ENCODE measurements around the gene URM1.

Gene URM1

GRCh38 chr9:128388150-128388549, 17.0 kb downstream of the URM1 start:
- no peaks in the 10 kb centered on the region for H3K27me3 Mint-ChIP-seq (ENCODE audit: low read depth)
- no peak overlapping the region for H3K4me3 Mint-ChIP-seq
- H3K36me3 Mint-ChIP-seq (ENCODE audit: low read depth), result peaks cover 2% of the 10 kb centered on the region
- H3K27ac Mint-ChIP-seq, result no peak overlapping the region
- no peaks in the 10 kb centered on the region for H3K9me3 Mint-ChIP-seq
- no peaks in the 10 kb centered on the region for H3K4me1 Mint-ChIP-seq (ENCODE audit: low read depth)

- Mint-ChIP-seq H3K9me3 (no peaks in the 10 kb centered on the region), H3K4me1 (ENCODE audit: low read depth) (no peaks in the 10 kb centered on the region), H3K27me3 (ENCODE audit: low read depth) (no peaks in the 10 kb centered on the region), H3K4me3 (no peak overlapping the region), H3K27ac (no peak overlapping the region), H3K36me3 (ENCODE audit: low read depth) (peaks cover 5% of the 10 kb centered on the region)
These were observed 18.4 kb downstream of the URM1 start for GRCh38 chr9:128389395-128390149.

GRCh38 chr9:128390150-128390812, 19.1 kb downstream of the URM1 start:
- Mint-ChIP-seq H3K4me1 (ENCODE audit: low read depth) (no peaks in the 10 kb centered on the region), H3K36me3 (ENCODE audit: low read depth) (peaks cover 5% of the 10 kb centered on the region), H3K4me3 (no peak overlapping the region), H3K27me3 (ENCODE audit: low read depth) (no peaks in the 10 kb centered on the region), H3K27ac (no peak overlapping the region), H3K9me3 (no peaks in the 10 kb centered on the region)

- Mint-ChIP-seq H3K27me3 (ENCODE audit: low read depth) (no peaks in the 10 kb centered on the region), H3K36me3 (ENCODE audit: low read depth) (peaks cover 5% of the 10 kb centered on the region), H3K4me1 (ENCODE audit: low read depth) (no peaks in the 10 kb centered on the region), H3K27ac (no peak overlapping the region), H3K9me3 (no peaks in the 10 kb centered on the region), H3K4me3 (no peak overlapping the region)
These were observed 19.9 kb downstream of the URM1 start for GRCh38 chr9:128390813-128391711.

- Mint-ChIP-seq H3K4me3 (no peak overlapping the region), H3K36me3 (ENCODE audit: low read depth) (peaks cover 5% of the 10 kb centered on the region), H3K9me3 (no peaks in the 10 kb centered on the region), H3K27me3 (ENCODE audit: low read depth) (peaks cover 5% of the 10 kb centered on the region), H3K4me1 (ENCODE audit: low read depth) (peaks cover under 1% of the 10 kb centered on the region), H3K27ac (no peak overlapping the region)
These were observed 20.8 kb downstream of the URM1 start for GRCh38 chr9:128391956-128392301.

GRCh38 chr9:128392302-128393144, 21.3 kb downstream of the URM1 start:
- peaks cover 2% of the 10 kb centered on the region for H3K4me1 Mint-ChIP-seq (ENCODE audit: low read depth)
- H3K27me3 Mint-ChIP-seq (ENCODE audit: low read depth), result peaks cover 11% of the 10 kb centered on the region
- H3K36me3 Mint-ChIP-seq (ENCODE audit: low read depth), result peaks cover 5% of the 10 kb centered on the region
- no peak overlapping the region for H3K27ac Mint-ChIP-seq
- H3K4me3 Mint-ChIP-seq, result no peak overlapping the region
- no peaks in the 10 kb centered on the region for H3K9me3 Mint-ChIP-seq

- Mint-ChIP-seq H3K27ac (no peak overlapping the region), H3K9me3 (no peaks in the 10 kb centered on the region), H3K27me3 (ENCODE audit: low read depth) (peaks cover 16% of the 10 kb centered on the region), H3K36me3 (ENCODE audit: low read depth) (peaks cover 5% of the 10 kb centered on the region), H3K4me1 (ENCODE audit: low read depth) (peaks cover 2% of the 10 kb centered on the region), H3K4me3 (no peak overlapping the region)
These were observed 22.1 kb downstream of the URM1 start for GRCh38 chr9:128393145-128393775.

- H3K4me3 Mint-ChIP-seq, result no peak overlapping the region
- H3K36me3 Mint-ChIP-seq (ENCODE audit: low read depth), result peaks cover 5% of the 10 kb centered on the region
- H3K9me3 Mint-ChIP-seq, result no peaks in the 10 kb centered on the region
- H3K27me3 Mint-ChIP-seq (ENCODE audit: low read depth), result peaks cover 16% of the 10 kb centered on the region
- peaks cover 2% of the 10 kb centered on the region for H3K4me1 Mint-ChIP-seq (ENCODE audit: low read depth)
- H3K27ac Mint-ChIP-seq, result no peak overlapping the region
These were observed 22.8 kb downstream of the URM1 start for GRCh38 chr9:128393970-128394369.

GRCh38 chr9:128394379-128395168, 23.4 kb downstream of the URM1 start:
- Mint-ChIP-seq H3K4me1 (ENCODE audit: low read depth) (peaks cover 2% of the 10 kb centered on the region), H3K27me3 (ENCODE audit: low read depth) (peaks cover 18% of the 10 kb centered on the region), H3K4me3 (no peak overlapping the region), H3K9me3 (no peaks in the 10 kb centered on the region), H3K27ac (no peak overlapping the region), H3K36me3 (ENCODE audit: low read depth) (peaks cover 4% of the 10 kb centered on the region)

GRCh38 chr9:128396970-128397613, 25.9 kb downstream of the URM1 start:
- H3K36me3 Mint-ChIP-seq (ENCODE audit: low read depth), result peaks cover 4% of the 10 kb centered on the region
- peaks cover 2% of the 10 kb centered on the region for H3K4me1 Mint-ChIP-seq (ENCODE audit: low read depth)
- H3K27ac Mint-ChIP-seq, result no peak overlapping the region
- H3K4me3 Mint-ChIP-seq, result no peak overlapping the region
- no peaks in the 10 kb centered on the region for H3K9me3 Mint-ChIP-seq
- H3K27me3 Mint-ChIP-seq (ENCODE audit: low read depth), result peaks cover 20% of the 10 kb centered on the region

GRCh38 chr9:128397831-128398230, 26.7 kb downstream of the URM1 start:
- Mint-ChIP-seq H3K9me3 (no peaks in the 10 kb centered on the region), H3K27ac (no peak overlapping the region), H3K36me3 (ENCODE audit: low read depth) (peaks cover 4% of the 10 kb centered on the region), H3K4me3 (no peak overlapping the region), H3K27me3 (ENCODE audit: low read depth) (peaks cover 20% of the 10 kb centered on the region), H3K4me1 (ENCODE audit: low read depth) (peaks cover 2% of the 10 kb centered on the region)

- H3K9me3 Mint-ChIP-seq, result no peaks in the 10 kb centered on the region
- H3K4me3 Mint-ChIP-seq, result no peak overlapping the region
- H3K27ac Mint-ChIP-seq, result no peak overlapping the region
- H3K4me1 Mint-ChIP-seq (ENCODE audit: low read depth), result peaks cover 2% of the 10 kb centered on the region
- peaks cover 20% of the 10 kb centered on the region for H3K27me3 Mint-ChIP-seq (ENCODE audit: low read depth)
- no peaks in the 10 kb centered on the region for H3K36me3 Mint-ChIP-seq (ENCODE audit: low read depth)
These were observed 28.7 kb downstream of the URM1 start for GRCh38 chr9:128399861-128400260.

GRCh38 chr9:128404560-128404959, 33.4 kb downstream of the URM1 start:
- Mint-ChIP-seq H3K4me1 (ENCODE audit: low read depth) (no peaks in the 10 kb centered on the region), H3K36me3 (ENCODE audit: low read depth) (no peaks in the 10 kb centered on the region), H3K9me3 (no peaks in the 10 kb centered on the region), H3K4me3 (no peak overlapping the region), H3K27me3 (ENCODE audit: low read depth) (peaks cover 11% of the 10 kb centered on the region), H3K27ac (no peak overlapping the region)

All from T-helper 1 cell treated with Interleukin-12 subunit alpha and Interleukin-12 subunit beta and Interleukin-4 antibody, amounts not matched to agents 30 μg/mL and 1 μg/mL, for 36 hours (primary cell).